ENCODE results near the gene XRCC5. TPM values are rescaled to one million over a fixed set of nuclear protein-coding genes. Genes with fewer than 3 reads are reported as not detected.

The XRCC5 gene
- total and polyA plus RNA-seq, 10 of the 15 experiments (the other 5 are each of a cell fraction or from before 2014, with no cell fraction given), result 259 to 815 (median 530) TPM

DNA sequence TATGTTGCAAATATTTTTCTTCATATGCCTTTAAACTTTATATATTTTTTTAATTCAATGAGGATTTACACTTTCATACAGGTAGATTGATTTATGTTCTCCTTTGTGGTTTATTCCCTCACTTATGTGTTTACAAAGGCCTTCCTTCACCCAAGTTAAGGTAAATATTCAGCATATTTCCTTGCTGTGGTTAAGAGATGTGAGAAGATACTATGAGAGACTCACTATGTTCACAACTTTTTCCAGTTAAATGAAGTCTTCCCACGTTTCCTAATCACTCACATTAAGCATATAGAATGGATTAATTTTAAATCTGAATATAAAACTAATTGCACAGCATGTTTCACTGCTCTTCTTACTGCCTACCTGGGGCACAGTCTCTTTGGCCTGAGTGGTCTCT is 28.1 kb upstream of the XRCC5 start (continued):
- TF ChIP-seq ZNF592 (IDR thresholded peaks at IDR 0.05) (no peak), YY1 (IDR thresholded peaks at IDR 0.05; ENCODE audit: low read depth, low read length) (no peak), RCOR1 (conservative IDR thresholded peaks at IDR 0.05; ENCODE audit: low read depth, low read length) (no peak), SMAD5 (IDR thresholded peaks at IDR 0.05; ENCODE audit: low read depth) (no peak), ZBTB33 (IDR thresholded peaks at IDR 0.05) (no peak), ZZZ3 (IDR thresholded peaks at IDR 0.05; ENCODE audit: control insufficient read depth, insufficient read length, low read depth) (no peak), LARP7 (IDR thresholded peaks at IDR 0.05) (no peak)
- TF ChIP-seq, protein P1, sequence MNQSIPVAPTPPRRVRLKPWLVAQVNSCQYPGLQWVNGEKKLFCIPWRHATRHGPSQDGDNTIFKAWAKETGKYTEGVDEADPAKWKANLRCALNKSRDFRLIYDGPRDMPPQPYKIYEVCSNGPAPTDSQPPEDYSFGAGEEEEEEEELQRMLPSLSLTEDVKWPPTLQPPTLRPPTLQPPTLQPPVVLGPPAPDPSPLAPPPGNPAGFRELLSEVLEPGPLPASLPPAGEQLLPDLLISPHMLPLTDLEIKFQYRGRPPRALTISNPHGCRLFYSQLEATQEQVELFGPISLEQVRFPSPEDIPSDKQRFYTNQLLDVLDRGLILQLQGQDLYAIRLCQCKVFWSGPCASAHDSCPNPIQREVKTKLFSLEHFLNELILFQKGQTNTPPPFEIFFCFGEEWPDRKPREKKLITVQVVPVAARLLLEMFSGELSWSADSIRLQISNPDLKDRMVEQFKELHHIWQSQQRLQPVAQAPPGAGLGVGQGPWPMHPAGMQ (IDR thresholded peaks at IDR 0.05; ENCODE audit: borderline replicate concordance), result no peak

Measured in GM12878 (cell line).